Measurements from ENCODE around the gene PFKP.

DNA sequence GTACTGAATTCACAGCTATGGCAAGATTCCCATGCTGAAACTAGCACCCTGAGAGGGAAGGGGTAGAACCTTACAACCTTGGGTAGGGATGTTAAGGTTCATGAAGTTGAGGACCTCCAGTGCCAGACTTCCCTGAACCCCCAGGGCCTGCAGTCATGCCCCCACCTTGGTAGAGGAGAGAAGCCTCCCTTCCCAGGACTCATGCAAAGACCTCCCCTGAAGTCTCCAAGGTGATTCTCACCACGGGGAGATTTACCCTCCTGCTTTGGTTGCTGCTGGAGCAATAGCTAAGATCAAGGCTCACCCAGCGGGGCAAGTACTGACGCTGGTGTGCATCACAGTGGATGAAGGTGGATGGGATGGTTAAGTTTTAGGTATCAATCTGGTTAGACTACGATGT is 49.1 kb upstream of the PFKP start:
- TF ChIP-seq, protein P1, sequence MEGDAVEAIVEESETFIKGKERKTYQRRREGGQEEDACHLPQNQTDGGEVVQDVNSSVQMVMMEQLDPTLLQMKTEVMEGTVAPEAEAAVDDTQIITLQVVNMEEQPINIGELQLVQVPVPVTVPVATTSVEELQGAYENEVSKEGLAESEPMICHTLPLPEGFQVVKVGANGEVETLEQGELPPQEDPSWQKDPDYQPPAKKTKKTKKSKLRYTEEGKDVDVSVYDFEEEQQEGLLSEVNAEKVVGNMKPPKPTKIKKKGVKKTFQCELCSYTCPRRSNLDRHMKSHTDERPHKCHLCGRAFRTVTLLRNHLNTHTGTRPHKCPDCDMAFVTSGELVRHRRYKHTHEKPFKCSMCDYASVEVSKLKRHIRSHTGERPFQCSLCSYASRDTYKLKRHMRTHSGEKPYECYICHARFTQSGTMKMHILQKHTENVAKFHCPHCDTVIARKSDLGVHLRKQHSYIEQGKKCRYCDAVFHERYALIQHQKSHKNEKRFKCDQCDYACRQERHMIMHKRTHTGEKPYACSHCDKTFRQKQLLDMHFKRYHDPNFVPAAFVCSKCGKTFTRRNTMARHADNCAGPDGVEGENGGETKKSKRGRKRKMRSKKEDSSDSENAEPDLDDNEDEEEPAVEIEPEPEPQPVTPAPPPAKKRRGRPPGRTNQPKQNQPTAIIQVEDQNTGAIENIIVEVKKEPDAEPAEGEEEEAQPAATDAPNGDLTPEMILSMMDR (IDR thresholded peaks at IDR 0.05; ENCODE audit: low read depth, low read length, poor library complexity, severe bottlenecking) = no peak
- no peak for TF ChIP-seq EZH2phosphoT487 (IDR thresholded peaks at IDR 0.05; ENCODE audit: borderline replicate concordance, low read length)

Measured in DOHH2 (cell line).